ENCODE results near the gene NFIC. TPM values are rescaled to one million over a fixed set of nuclear protein-coding genes. Genes with fewer than 3 reads are reported as not detected.
"Not testable (repeated sequence)": the region's sequence is repeated elsewhere in the genome, so short reads cannot be mapped to it uniquely, and the experiment has no call there.

The NFIC gene
- polyA plus RNA-seq, 4 donors, result 20.9 to 25.5 (median 25.1) TPM

GRCh38 chr19:3336680-3337523, 29.5 kb upstream of the NFIC start:
- DNase-seq (ENCODE audit: low read depth in 4 of 4, low spot score in 3 of 4), result no peak

- no peak for DNase-seq (ENCODE audit: low read depth in 4 of 4, low spot score in 3 of 4)
Measured at GRCh38 chr19:3338541-3339181, 27.7 kb upstream of the NFIC start.

GRCh38 chr19:3340340-3340739, 26.0 kb upstream of the NFIC start:
- DNase-seq (ENCODE audit: low read depth in 4 of 4, low spot score in 3 of 4), result no peak

GRCh38 chr19:3342246-3342645, 24.1 kb upstream of the NFIC start:
- DNase-seq (ENCODE audit: low read depth in 4 of 4, low spot score in 3 of 4), result no peak

- DNase-seq (ENCODE audit: low read depth in 4 of 4, low spot score in 3 of 4), result not testable (repeated sequence)
Measured at GRCh38 chr19:3342962-3343361, 23.4 kb upstream of the NFIC start.

GRCh38 chr19:3343619-3344502, 22.5 kb upstream of the NFIC start:
- DNase-seq (ENCODE audit: low read depth in 4 of 4, low spot score in 3 of 4), result no peak

- DNase-seq (ENCODE audit: low read depth in 4 of 4, low spot score in 3 of 4), result no peak
Measured at GRCh38 chr19:3344608-3345598, 21.5 kb upstream of the NFIC start.

GRCh38 chr19:3345850-3346460, 20.4 kb upstream of the NFIC start:
- DNase-seq (ENCODE audit: low read depth in 4 of 4, low spot score in 3 of 4), result no peak

- no peak for DNase-seq (ENCODE audit: low read depth in 4 of 4, low spot score in 3 of 4)
Measured at GRCh38 chr19:3346677-3347353, 19.6 kb upstream of the NFIC start.

GRCh38 chr19:3348042-3348441, 18.3 kb upstream of the NFIC start:
- no peak for DNase-seq (ENCODE audit: low read depth in 4 of 4, low spot score in 3 of 4)

GRCh38 chr19:3348469-3348868, 17.9 kb upstream of the NFIC start:
- not testable (repeated sequence) for DNase-seq (ENCODE audit: low read depth in 4 of 4, low spot score in 3 of 4)

GRCh38 chr19:3350014-3350663, 16.2 kb upstream of the NFIC start:
- DNase-seq (ENCODE audit: low read depth in 4 of 4, low spot score in 3 of 4), result no peak

- DNase-seq (ENCODE audit: low read depth in 4 of 4, low spot score in 3 of 4), result no peak
Measured at GRCh38 chr19:3351702-3352447, 14.5 kb upstream of the NFIC start.

GRCh38 chr19:3353493-3353892, 12.9 kb upstream of the NFIC start:
- DNase-seq (ENCODE audit: low read depth in 4 of 4, low spot score in 3 of 4), result no peak

- no peak for DNase-seq (ENCODE audit: low read depth in 4 of 4, low spot score in 3 of 4)
Measured at GRCh38 chr19:3356805-3357204, 9.6 kb upstream of the NFIC start.

- no peak for DNase-seq (ENCODE audit: low read depth in 4 of 4, low spot score in 3 of 4)
Measured at GRCh38 chr19:3357271-3357991, 9.0 kb upstream of the NFIC start.
